HFFc6 (cell line): ENCODE measurements around the gene SCGN. TPM values are rescaled to one million over a fixed set of nuclear protein-coding genes. Genes with fewer than 3 reads are reported as not detected.

Source experiments
- total RNA-seq, 6 experiments: library from RNA; stranded (reverse); fragmentation: NEBNext Ultra II Directional; extraction: Animal tissue kit (Norgen Biotek cat#: 25700); gene quantifications; 2 replicates in 1 of 6; 3 replicates in 5 of 6; pipeline ENCODE4 v1.2.3, GENCODE V29; 2021

SCGN gene
- total RNA-seq, 6 experiments from 2014 or later, result not detected

Other genes starting within 250 kb of the SCGN start
- not detected for gene SLC17A4, start 102.5 kb downstream of the SCGN start, total RNA-seq
- gene SLC17A1, start 179.8 kb downstream of the SCGN start, total RNA-seq, result not detected
- not detected for gene SLC17A3, start 222.0 kb downstream of the SCGN start, total RNA-seq